Prostate gland (tissue), 2 donors: Measurements from ENCODE around the gene CARMIL1.

Experiments
- POLR2A ChIP-seq: fragments of 450-650 bp; IDR thresholded peaks from one replicate; pipeline ENCODE4 v1.6.1; 2016; ENCODE audit warnings: antibody characterized with exemption, mild to moderate bottlenecking
- TF ChIP-seq, protein P1 (sequence below), 4 experiments: fragments of 200-600 bp in 2 of 4; fragments of 450-650 bp in 2 of 4; sonication (generic) in 2 of 4; IDR thresholded peaks; 1 replicate in 3 of 4; 2 replicates in 1 of 4; pipeline ENCODE4 v1.5.1; 2016 to 2019; ENCODE audit warnings: antibody characterized with exemption in 4 of 4, mild to moderate bottlenecking in 2 of 4, moderate library complexity in 2 of 4

DNA sequence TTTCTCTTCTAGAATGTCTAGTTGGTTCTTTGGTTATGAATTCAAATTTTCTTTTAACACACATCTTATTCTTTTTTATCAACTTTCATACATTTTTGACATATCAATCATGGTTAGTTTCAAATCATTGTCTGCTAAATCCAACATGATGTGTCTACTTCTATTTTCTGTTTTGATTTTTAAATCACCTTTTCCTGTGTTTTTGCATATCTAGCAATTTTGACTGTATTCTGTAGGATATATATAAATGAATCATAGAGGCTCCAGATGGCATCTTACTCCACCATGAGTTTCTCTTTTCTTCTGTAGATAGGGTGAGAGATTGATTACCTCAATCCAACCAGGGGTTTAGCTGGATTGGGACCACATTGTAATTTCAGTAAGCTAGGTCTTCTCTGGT lies 34.3 kb upstream of the CARMIL1 start:
- TF ChIP-seq, protein P1, sequence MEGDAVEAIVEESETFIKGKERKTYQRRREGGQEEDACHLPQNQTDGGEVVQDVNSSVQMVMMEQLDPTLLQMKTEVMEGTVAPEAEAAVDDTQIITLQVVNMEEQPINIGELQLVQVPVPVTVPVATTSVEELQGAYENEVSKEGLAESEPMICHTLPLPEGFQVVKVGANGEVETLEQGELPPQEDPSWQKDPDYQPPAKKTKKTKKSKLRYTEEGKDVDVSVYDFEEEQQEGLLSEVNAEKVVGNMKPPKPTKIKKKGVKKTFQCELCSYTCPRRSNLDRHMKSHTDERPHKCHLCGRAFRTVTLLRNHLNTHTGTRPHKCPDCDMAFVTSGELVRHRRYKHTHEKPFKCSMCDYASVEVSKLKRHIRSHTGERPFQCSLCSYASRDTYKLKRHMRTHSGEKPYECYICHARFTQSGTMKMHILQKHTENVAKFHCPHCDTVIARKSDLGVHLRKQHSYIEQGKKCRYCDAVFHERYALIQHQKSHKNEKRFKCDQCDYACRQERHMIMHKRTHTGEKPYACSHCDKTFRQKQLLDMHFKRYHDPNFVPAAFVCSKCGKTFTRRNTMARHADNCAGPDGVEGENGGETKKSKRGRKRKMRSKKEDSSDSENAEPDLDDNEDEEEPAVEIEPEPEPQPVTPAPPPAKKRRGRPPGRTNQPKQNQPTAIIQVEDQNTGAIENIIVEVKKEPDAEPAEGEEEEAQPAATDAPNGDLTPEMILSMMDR (IDR thresholded peaks at IDR 0.05), result no peak
- no peak for TF ChIP-seq POLR2A
